Right lobe of liver (tissue), 6 donors: ENCODE results near the gene MYRF. TPM values are rescaled to one million over a fixed set of nuclear protein-coding genes. Genes with fewer than 3 reads are reported as not detected.

Source experiments
- ATAC-seq, 4 donors: fragments of 200-7000 bp; cut with Tn5 transposase; one replicate each; pipeline ENCODE4 v1.9.1; 2020; ENCODE audit warnings: mild to moderate bottlenecking in 4 of 4, moderate library complexity in 4 of 4
- DNase-seq, 3 donors: peaks; one replicate each; pipeline ENCODE4 v3.0.0-alpha.2; 2020
- H3K27ac ChIP-seq, 3 donors: fragments of 200-600 bp; one replicate each; pipeline ENCODE4 v1.8.0; 2022
- H3K27me3 ChIP-seq, 2 donors: fragments of 200-600 bp; one replicate each; pipeline ENCODE4 v1.8.0; 2022
- H3K36me3 ChIP-seq, 4 donors: fragments of 200-600 bp; sonication (generic) in 1 of 4; one replicate each; pipeline versions ENCODE4 v1.5.1 to v1.8.0; 2017 to 2022; ENCODE audit warnings: control low read depth in 1 of 4
- H3K4me1 ChIP-seq, 4 donors: fragments of 200-600 bp; sonication (generic) in 1 of 4; one replicate each; pipeline versions ENCODE4 v1.5.1 to v1.8.0; 2017 to 2022; ENCODE audit warnings: control low read depth in 1 of 4
- H3K4me3 ChIP-seq, 3 donors: fragments of 200-600 bp; one replicate each; pipeline ENCODE4 v1.8.0; 2022
- H3K9me3 ChIP-seq, 4 donors: fragments of 200-600 bp; sonication (generic) in 1 of 4; one replicate each; pipeline versions ENCODE4 v1.5.1 to v1.8.0; 2017 to 2022; ENCODE audit warnings: control low read depth in 1 of 4
- POLR2A ChIP-seq: fragments of 450-650 bp; IDR thresholded peaks from one replicate; pipeline ENCODE4 v1.6.1; 2017; ENCODE audit warnings: antibody characterized with exemption, mild to moderate bottlenecking
- WGBS: methylation state at CpG from one replicate; pipeline ENCODE4 v1.1.6; 2018; ENCODE audit warnings: low coverage, low lambda C conversion rate; ENCODE audit not compliant: insufficient coverage; ENCODE audit errors: missing lambda C conversion rate; 5-methylcytosine and 5-hydroxymethylcytosine counted together
- intact Hi-C, 2 donors: fragments of 100-400 bp; cut with DNase I; formaldehyde crosslinking; loops; one replicate each; pipeline versions ENCODE4 v1.11.2 to v1.14.1; 2022
- total RNA-seq, 6 experiments: library from RNA; depleted of rRNA in 2 of 6; stranded (reverse); fragments of >200 nt in 2 of 6; fragmentation: NEBNext Ultra II Directional in 3 of 6; extraction: Animal tissue kit (Norgen Biotek cat#: 25700) in 3 of 6; gene quantifications; one replicate each; pipeline versions ENCODE4 v1.1.0 to v1.2.4, GENCODE V29; 2016 to 2023
- TF ChIP-seq, protein P1 (sequence below), 4 donors: fragments of 200-600 bp in 3 of 4; fragments of 450-650 bp in 1 of 4; IDR thresholded peaks; one replicate each; pipeline versions ENCODE4 v1.5.1 to v1.8.0; 2016 to 2022; ENCODE audit warnings: antibody characterized with exemption in 4 of 4, mild to moderate bottlenecking in 2 of 4
- donor health status: DM: no; HTN: yes; CAD: no.
- donor health status: DM: no; HTN: no; CAD: no.
- donor health status: DM: no; HTN: no; CAD: no.
- donor health status: DM: no; HTN: yes; CAD: no.
- donor health status: DM: no; HTN: yes; CAD: no.

The MYRF gene
- total RNA-seq, 6 experiments from 2014 or later, result 7.6 to 16.4 (median 11.6) TPM

DNA sequence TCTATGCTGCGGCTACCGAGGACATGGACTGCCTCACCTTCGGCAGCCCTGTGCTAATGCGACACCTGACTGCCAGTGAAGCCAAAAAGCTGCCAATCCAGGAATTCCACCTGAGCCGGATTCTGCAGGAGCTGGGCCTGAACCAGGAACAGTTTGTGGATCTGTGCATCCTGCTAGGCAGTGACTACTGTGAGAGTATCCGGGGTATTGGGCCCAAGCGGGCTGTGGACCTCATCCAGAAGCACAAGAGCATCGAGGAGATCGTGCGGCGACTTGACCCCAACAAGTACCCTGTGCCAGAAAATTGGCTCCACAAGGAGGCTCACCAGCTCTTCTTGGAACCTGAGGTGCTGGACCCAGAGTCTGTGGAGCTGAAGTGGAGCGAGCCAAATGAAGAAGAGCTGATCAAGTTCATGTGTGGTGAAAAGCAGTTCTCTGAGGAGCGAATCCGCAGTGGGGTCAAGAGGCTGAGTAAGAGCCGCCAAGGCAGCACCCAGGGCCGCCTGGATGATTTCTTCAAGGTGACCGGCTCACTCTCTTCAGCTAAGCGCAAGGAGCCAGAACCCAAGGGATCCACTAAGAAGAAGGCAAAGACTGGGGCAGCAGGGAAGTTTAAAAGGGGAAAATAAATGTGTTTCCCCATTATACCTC, 43.6 kb downstream of the MYRF start:
- Histone ChIP-seq H3K4me3 (no peak overlapping the region), H3K4me1 (peaks cover 0 to 20% (median 3%) of the 10 kb centered on the region in 4 donors), H3K9me3 (no peaks in the 10 kb centered on the region), H3K36me3 (no peaks in the 10 kb centered on the region), H3K27me3 (no peaks in the 10 kb centered on the region), H3K27ac (no peak overlapping the region)
- intact Hi-C loops, result loop anchor here (10.0 kb wide), 2 partner anchors 149 to 279 kb away; no protein-coding TSS in a partner anchor
- peak in 1 of 3 donors; percentile 46 for DNase-seq
- WGBS, result 66% methylated on average over 3 of the region's 18 CpGs
- TF ChIP-seq, protein P1, sequence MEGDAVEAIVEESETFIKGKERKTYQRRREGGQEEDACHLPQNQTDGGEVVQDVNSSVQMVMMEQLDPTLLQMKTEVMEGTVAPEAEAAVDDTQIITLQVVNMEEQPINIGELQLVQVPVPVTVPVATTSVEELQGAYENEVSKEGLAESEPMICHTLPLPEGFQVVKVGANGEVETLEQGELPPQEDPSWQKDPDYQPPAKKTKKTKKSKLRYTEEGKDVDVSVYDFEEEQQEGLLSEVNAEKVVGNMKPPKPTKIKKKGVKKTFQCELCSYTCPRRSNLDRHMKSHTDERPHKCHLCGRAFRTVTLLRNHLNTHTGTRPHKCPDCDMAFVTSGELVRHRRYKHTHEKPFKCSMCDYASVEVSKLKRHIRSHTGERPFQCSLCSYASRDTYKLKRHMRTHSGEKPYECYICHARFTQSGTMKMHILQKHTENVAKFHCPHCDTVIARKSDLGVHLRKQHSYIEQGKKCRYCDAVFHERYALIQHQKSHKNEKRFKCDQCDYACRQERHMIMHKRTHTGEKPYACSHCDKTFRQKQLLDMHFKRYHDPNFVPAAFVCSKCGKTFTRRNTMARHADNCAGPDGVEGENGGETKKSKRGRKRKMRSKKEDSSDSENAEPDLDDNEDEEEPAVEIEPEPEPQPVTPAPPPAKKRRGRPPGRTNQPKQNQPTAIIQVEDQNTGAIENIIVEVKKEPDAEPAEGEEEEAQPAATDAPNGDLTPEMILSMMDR (IDR thresholded peaks at IDR 0.05), result no peak
- no peak for TF ChIP-seq POLR2A
- no peak for ATAC-seq

DNA sequence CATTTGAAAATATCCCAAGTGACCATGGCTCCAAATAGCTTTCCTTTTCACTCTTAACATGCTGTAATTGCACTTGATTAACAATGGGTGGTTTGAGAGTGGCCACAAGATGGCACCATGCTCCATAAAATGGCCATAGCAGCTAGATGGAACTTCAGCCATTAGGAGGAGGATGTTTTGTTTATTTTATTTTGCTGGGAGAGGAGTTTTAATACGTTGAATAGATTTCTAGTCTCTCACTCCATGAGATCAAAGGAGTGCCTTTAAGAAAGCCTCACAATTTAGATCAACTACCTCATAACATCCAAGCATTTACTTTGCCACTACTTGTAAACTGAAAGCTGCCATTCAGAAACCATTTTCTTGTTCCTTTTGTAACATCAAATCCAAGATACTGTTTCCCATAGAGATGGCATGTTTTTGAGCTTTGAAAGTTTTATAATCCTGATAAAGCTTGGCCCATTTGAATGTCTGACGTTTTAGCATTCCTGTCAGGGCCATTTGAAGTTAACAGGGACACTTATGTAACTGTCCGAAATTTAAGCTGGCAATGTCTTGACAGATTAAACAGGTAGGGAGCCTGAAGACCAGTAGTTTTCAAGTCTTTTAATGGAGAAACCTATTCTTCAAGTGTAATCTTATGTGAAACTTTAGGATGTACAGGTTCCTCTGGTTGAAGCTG, 45.0 kb downstream of the MYRF start:
- peak; percentile 57 to 81 (median 63) for DNase-seq
- Histone ChIP-seq H3K36me3 (peaks cover 0 to 3% (median 2%) of the 10 kb centered on the region in 4 donors), H3K9me3 (no peaks in the 10 kb centered on the region), H3K4me3 (peak overlapping the region in 1 of 3 donors; percentile 8), H3K27me3 (no peaks in the 10 kb centered on the region), H3K4me1 (peaks cover 0 to 12% (median 3%) of the 10 kb centered on the region in 4 donors), H3K27ac (peak overlapping the region in 2 of 3 donors; percentile 38 to 46)
- intact Hi-C loops, result loop anchor here (10.0 kb wide), 2 partner anchors 147 to 277 kb away; no protein-coding TSS in a partner anchor
- ATAC-seq, result peak; percentile 64 to 78 (median 69)
- 14% methylated on average over 3 of the region's 3 CpGs for WGBS
- no peak for TF ChIP-seq POLR2A
- TF ChIP-seq, protein P1 (IDR thresholded peaks at IDR 0.05), result peak; percentile 84 to 95 (median 90)

DNA sequence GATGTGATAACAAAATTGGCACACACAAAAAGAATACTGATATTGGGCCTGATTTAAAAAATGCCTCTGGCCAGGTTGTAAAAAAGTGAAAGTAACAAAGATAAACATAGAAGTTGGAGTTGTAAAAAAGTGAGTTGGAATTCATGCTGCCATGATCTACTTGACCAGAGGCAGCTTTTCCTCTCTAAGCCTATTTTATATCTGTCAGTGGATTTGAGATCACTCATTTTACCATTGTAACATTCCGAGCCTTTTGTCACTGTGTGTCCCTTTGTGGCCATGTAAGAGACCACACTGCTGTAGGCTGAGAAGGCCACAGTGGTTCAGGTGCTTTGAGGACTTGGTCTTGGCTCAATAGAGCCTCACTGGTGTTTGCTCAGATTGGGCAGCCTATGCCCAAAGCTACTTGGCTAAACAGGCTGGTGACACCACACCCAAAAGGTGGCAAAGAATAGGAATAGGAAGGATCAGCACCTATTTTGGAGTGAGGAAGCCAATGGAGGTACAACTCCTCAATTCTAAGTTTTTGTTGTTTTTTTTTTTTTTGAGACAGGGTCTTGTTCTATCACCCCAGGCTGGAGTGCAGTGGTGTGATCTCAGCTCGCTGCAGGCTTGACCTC, 47.3 kb downstream of the MYRF start:
- H3K4me1 ChIP-seq, result peaks cover 0 to 7% (median 0%) of the 10 kb centered on the region in 4 donors
- TF ChIP-seq, protein P1 (IDR thresholded peaks at IDR 0.05), result no peak
- TF ChIP-seq POLR2A, result no peak
- no peak for ATAC-seq

DNA sequence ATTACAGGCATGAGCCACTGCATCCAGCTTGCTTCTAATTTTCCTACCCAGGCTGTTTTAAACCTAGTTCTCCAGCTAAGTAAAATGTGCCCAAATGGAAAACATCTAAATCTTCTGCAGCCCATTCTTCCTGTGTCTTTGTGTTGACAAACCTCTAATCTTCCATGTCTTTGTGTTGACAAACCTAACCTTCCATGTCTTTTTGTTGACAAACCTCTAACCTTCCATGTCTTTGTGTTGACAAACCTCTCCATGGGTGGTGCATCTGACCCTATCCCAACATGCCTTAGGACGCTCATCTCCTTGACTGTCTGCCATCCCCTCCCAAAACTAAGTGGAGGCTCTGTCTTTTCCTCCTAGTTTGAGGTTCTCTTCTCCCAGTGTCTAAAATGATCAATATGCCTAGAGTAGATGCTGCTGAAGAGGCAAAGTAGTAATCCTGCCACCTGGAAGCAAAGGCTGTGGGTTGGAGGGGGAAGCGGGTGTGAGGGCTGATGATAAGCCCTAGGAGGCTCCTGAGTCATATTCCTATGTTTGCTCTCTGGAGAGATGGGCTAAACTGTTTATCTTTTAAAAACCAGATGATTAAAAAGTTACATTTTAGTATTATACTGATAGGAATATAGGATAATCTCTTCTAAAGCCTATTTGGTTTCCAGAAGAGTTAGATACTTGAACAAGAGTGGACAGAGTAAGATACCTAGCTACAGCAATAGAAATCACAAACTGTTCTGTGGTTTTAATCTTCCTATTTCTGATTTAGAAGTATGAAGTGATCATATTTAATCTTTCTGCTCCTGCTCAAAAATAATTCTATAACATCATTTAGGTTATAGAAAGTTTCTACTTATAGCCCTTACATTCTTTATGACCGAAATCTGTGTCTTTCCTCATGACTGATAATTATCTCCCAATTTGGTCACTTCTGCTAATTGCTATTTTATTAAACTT, 48.2 kb downstream of the MYRF start:
- no peak overlapping the region for H3K4me3 ChIP-seq
- WGBS, result 92% methylated on average over 3 of the region's 3 CpGs
- no peaks in the 10 kb centered on the region for H3K27me3 ChIP-seq
- no peak for DNase-seq
- H3K9me3 ChIP-seq, result no peaks in the 10 kb centered on the region
- no peak for ATAC-seq
- intact Hi-C loops, result loop anchor here (10.0 kb wide), 2 partner anchors 84 to 94 kb away; partner anchors contain the start of gene FADS3 (in 1 of the 2)
- peaks cover 0 to 7% (median 0%) of the 10 kb centered on the region in 4 donors for H3K4me1 ChIP-seq
- H3K27ac ChIP-seq, result no peak overlapping the region
- no peak for TF ChIP-seq POLR2A
- TF ChIP-seq, protein P1 (IDR thresholded peaks at IDR 0.05), result no peak
- peaks cover 0 to 10% (median 2%) of the 10 kb centered on the region in 4 donors for H3K36me3 ChIP-seq

More for the DNA sequence above, 47.3 kb downstream of the MYRF start:
- no peaks in the 10 kb centered on the region for H3K9me3 ChIP-seq
- no peak overlapping the region for H3K27ac ChIP-seq
- intact Hi-C loops, result loop anchor here (10.0 kb wide), 4 partner anchors 85 to 275 kb away; partner anchors contain the start of gene FADS3 (in 1 of the 2)
- no peaks in the 10 kb centered on the region for H3K27me3 ChIP-seq
- H3K4me3 ChIP-seq, result no peak overlapping the region
- WGBS, result 94% methylated on average over 2 of the region's 2 CpGs
- DNase-seq, result peak in 1 of 3 donors; percentile 3
- H3K36me3 ChIP-seq, result peaks cover 0 to 10% (median 2%) of the 10 kb centered on the region in 4 donors
